Mucosa of gallbladder (tissue), 1 donor: Measurements from ENCODE around the gene PARVB. TPM values are rescaled to one million over a fixed set of nuclear protein-coding genes. Genes with fewer than 3 reads are reported as not detected.
"Not testable (repeated sequence)": the region's sequence is repeated elsewhere in the genome, so short reads cannot be mapped to it uniquely, and the experiment has no call there.

Experiments
- DNase-seq: peaks from one replicate; pipeline ENCODE4 v3.0.0-alpha.2; 2020; ENCODE audit warnings: low spot score
- total RNA-seq: library from RNA; stranded (reverse); gene quantifications from one replicate; pipeline ENCODE4 v1.2.1, GENCODE V29; 2021
- donor health status: DM: no; HTN: no; CAD: no.

Gene PARVB
- total RNA-seq, 1 donor from 2014 or later: 16.5 TPM

DNA sequence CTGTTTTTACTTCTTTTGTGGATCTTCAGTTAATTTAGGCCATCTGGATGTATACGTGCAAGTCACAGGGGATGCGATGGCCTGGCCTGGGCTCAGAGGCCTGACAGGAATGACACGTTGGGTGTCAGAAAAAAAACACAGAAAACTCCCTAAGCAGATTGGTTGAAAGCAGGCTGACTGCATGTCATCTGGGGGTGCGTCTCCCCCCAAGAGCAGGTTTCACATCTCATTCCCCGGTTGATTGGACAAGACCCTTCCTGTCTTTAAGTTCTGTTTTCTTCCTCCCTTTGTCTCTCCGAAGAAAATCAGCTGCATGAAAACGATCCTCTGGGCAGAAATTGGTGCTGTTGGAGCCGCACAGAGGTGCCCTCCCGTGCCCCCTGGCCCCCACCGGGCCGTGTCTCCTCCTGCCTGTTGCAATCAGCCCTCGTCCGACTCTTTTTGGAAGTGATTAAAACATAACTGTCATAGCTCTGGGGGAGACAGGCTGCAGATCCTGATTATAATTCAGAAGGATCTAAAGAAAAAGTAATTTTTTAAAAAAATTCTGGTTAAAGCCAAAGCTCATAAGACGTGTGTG, 84.8 kb downstream of the PARVB start:
- no peak for DNase-seq

DNA sequence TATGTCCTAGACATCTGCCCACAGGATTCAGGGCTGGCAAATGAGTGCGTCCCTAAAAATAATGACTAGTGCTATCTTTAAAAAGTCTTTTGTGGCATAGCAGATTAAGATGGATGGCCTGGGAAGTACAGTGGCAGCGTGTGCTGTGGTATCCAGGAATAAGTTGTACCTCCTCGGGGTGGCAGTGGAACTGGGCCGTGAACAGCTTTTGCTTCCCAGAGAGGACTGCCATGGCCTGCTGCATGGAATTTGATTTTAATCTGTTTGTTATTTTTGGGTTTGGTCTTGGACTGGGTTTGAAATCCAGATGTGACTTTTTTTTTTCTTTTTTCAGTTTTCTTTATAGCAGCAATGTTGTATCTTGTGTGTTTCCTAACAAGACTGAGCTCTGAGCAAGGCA, 85.3 kb downstream of the PARVB start:
- DNase-seq: no peak

DNA sequence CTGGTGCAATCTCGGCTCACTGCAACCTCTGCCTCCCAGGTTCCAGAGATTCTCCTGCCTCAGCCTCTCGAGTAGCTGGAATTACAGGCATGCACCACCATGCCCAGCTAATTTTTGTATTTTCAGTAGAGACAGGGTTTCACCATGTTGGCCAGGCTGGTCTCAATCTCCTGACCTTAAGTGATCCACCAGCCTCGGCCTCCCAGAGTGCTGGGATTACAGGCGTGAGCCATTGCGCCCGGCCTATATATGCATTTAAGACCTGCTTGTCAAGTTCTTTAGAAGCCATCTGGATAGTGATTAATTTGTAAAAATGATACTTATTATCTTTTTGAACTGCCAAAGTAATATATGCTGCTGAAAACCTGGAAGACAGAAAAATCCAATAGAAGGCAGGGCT, 86.6 kb downstream of the PARVB start:
- DNase-seq: not testable (repeated sequence)

DNA sequence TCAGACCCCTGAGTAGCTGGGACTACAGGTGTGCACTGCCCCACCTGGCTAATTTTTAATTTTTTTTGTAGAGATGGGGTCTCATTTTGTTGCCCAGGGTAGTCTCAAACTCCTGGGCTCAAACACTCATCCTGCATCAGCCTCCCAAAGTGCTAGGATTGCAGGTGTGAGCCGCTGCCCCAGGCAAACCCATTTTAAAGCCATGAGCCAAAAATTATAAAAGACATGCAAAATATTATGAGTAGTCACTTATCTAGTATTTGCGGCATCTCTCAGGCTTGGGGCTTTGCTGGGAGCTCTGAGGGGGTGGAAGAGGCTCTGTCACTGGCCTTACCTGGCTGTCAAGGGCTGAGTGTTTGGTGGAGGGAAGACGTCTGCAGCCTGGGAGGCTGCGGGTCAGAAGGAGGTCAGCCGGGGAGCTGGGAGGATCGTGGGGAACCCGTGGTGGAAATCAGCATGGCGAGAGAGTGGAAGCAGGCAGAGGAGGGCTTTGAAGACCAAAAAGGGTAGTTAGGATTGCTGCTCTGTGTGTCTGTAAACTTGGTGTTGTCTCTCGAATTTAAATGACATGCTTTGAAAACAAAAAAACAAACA, 87.6 kb downstream of the PARVB start:
- DNase-seq: no peak

DNA sequence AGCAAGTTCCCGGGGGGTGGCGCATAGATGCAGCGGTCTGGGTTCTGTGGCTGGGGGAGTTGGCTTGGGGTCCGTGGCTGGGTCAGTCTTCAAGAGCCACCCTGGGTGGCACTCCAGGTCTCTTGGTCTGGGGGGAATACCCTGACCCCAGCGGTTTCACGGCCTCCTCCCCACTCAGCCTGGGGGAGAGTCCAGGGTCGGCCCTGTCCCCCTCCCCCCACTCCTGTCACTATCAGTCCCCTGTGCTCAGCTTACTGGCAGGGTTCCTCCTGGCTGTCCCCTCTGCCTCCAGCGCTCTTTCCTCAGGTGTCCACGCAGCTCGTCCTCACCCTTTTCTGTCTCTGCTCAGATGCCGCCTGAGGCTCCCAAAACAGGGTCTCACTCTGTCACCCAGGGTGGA, 88.1 kb downstream of the PARVB start:
- DNase-seq: no peak

DNA sequence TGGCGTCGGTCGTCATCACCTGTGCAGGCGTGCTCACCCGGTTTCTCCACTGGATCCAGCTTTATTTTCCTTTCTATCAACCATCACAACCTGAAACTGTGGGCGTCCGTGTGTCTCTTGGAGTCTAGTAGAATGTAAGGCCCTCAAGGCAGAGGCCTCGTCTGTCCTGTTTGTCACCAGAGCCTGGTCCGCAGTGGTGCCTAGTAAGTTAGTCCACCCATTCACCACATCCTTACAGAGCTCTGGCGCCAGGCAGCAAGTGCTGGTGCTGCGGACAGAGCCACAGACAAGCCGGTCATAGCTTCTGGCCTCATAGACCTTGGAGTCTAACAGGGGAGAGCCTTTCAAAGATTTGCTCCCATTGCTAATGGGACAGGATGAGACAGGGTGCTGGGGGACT, 92.2 kb downstream of the PARVB start:
- DNase-seq: no peak

DNA sequence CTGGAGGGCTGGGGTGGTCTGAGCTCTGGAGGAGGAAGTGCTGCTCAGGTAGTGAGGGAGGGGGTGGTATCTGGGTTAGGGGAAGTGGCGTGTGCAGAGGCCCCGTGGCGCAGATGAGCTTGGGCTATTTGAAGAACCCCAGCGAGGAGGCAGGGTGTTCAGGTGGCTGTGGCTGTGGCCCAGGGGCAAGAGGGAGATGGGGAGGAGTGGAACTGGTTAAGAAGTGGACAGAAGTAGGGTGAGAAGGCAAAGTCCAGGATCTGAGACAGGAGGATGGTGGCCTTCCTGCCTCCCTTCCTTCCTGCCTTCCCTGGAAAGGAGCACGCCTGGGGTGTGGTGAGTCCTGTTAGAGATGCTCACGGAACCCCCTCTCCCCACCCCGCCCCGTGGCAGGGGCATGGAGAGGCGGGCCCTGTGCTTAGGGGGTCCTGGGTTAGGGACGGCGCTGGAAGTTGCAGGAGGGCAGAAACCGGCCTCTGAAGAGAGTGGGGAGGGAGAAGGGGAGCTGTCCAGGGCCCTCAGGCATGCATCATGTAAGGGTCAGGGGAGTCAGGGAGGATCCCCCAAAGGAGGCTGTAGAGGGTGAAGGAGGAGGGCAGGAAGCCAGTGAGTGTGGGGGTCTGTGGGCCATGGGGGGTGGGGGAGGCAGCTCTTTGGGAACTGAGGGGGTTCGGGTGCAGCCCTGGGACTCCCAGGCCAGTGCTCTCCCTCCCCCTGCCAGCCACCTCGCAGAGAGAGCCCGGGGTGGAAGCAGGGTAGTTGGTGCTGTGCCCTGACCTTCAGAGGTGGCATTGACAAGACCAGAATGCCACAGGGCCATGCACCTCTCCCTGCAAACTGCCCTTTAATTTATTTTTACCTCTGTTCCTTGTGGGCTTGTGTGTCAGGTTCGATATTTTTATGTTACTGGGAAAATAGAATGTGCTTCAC, 92.9 kb downstream of the PARVB start:
- no peak for DNase-seq

DNA sequence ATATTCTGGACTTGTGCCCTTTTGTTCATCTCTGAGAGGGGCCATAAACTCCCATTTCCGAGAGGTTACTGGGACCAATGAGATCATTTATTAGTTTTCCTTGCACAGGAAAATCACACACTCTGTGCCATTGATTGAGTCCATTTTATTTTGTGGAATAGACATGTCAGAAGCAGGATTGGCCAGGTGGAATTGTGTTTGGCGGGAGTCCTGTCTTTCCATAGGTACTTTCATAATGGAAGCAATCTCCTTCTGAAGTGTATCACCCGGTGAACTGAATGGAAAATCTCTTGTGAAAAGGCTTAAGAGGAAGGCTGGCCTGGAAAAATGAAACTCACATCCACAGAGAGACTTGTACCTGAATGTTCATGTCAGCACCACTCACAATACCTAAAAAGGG, 93.6 kb downstream of the PARVB start:
- no peak for DNase-seq

DNA sequence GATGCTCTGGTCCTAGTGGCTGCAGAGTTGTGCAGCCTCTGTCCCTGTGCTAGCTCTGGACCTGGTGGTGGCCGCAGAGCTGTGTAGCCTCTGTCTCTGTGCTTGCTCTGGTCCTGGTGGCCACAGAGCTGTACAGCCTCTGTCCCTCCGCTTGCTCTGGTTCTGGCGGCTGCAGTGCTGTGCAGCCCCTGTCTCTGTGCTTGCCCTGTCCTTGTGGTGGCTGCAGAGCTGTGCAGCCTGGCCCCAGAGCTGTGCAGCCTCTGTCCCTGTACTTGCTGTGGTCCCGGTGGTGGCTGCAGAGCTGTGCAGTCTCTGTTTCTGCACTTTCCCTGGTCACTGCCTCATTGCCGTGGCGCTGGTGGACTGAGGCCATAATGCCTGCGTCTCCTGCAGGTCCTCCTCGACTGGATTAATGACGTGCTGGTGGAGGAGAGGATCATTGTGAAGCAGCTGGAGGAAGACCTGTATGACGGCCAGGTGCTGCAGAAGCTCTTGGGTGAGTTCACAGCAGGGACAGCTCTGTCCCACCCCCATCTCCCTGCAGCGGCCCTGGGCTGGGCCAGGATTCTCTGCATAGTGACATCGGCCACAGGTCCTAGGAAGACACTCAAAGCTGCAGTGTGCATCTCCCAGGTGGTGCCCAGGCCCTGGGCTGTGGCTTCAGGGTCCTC, 94.7 kb downstream of the PARVB start:
- no peak for DNase-seq

DNA sequence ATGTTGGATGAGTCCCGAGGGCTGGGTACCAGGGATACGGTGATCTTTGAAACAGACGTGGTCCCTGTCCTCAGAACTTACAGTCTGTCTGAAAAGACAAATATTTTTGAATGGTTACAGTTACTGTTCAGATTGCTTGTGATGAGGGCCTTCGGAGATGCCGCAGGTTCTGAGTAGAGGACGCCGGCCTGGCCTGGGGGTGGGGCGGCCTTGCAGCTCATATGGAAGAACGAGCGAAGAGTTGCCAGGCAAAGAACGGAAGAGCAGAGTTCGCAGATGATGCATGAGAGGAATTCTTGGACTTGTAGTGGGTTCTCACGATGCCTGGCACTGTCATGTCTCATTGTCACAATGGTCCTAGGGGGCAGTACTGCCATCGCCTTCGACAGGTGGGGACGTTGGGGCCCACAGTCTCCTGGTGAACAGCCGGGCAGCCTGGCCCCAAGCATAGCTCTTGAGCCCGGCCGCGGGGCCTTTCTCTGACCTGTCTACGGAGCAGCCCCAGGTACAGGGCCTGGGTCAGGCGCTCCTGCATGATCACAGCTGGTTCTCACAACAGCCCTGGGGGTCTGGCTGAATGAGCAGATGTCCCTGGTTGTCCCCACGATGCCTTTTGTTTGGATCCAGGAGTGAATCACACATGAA, 95.7 kb downstream of the PARVB start:
- DNase-seq: no peak

DNA sequence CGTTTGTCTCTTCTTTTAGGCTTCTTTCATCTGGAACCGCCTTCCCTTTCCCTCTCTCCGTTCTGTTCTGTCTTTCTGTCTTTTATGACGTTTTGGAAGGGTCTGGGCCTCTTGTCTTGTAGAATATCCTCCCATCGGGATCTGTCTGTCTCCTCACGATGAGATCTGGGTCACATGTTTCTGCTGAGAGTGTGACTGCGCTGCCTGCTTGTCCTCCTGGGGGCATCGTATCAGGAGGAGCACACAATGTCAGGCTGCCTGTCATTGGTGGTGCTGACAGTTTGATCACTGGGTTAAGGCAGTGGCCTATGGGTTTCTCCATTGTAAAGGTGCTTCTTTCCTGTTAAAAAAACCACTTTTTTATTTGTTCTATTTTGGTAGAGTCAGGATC, 96.2 kb downstream of the PARVB start:
- DNase-seq: no peak

DNA sequence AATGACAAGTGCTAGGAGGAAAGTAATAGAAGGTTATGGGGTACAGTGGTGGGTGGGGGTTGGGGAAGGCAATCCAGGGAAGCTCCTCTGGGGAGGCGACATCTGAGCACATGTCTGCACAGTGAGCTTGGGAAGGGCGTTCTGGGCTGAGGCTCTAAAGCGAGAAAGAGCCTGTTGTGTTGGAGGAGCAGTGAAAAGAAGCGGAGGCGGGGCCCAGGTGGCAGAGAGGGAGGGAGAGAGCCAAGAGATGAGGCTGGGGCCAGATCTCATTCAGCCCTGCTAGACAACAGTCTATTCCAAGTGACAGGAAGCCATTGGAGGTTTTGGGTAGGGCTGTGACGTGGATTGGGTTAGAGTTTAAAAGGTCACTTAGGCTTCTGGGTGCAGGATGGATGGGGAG, 101.3 kb downstream of the PARVB start:
- no peak for DNase-seq

DNA sequence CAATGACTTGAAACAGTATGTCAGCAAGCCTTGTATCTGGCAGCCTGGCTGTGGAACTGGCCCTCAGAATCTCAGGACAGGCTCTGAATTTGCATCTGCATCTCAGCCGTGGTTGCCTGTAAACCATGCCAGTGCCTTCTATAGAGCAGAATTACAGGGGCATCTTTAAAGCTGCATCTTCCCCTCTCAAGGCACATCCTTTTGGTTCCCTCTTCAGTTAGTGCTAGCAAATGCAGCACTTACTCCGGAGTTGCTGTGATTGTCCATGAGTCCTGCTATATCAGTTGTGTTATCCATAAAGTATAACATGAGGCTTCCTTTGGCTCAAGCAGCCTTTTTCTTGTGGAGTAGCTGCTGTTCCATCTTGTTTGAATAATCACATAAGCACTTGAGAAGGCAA, 102.7 kb downstream of the PARVB start:
- no peak for DNase-seq

DNA sequence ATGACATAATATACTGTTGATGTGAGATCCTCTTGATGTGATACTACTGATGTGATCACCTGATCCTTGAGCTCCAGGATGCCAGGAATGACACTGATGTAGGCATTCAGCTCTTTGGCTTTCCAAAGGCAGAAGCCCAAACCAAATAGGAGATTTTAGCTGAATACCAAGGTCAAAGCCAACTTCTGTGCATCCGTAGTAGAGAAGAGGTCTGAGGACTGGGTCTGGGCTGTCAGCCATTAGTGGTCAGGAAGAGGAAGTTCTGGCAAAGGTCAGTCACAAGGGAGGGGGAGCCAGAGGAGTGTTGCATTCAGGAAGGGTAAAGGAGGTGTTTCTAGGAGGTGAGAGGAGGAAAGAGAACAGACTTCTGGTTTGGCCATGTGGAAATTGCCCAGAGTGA, 103.3 kb downstream of the PARVB start:
- DNase-seq: peak; percentile 21

DNA sequence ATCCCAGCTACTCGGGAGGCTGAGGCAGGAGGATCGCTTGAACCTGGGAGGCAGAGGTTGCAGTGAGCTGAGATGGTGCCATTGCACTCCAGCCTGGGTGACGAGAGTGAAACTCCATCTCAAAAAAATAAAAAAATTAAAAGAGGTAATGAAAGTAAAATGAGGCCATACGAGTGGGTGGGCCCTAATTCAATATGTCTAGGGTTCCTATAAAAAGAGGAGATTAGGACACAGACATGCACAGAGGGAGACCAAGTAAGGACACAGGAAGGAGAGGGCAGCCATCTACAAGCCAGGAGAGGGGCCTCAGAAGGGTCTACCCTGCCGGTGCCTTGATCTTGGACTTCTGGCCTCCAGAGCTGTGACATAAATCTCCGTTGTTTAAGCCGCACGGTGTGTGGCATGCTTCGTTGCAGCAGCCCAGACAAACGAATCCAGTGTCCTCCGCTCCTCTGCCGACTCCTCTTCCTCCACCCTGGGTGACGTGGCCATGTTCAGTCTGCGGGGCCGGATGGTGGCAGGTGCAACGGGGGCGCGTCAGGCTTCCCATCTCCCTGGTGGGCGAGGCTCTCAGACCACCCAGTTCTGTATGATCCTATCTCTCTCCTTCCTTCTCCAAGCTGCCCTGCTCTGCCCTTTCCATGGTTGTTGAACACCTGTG, 105.0 kb downstream of the PARVB start:
- no peak for DNase-seq

DNA sequence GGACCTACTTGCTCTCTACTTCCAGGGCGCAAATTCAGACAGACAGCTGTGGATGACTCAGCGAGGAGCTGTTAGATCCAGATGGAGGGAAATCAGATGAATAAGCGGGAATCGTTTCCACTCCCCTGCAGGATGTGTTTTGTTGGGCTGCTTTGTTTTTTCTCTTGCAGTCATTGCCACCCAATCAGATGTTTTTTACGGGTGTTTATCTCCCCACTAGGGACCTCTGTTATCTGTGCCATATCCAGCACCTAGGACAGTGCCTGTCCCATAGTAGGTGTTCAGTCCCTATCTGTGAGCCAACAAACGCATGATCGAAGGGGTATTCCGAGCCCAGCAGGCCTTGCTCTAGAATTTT, 105.5 kb downstream of the PARVB start:
- no peak for DNase-seq

DNA sequence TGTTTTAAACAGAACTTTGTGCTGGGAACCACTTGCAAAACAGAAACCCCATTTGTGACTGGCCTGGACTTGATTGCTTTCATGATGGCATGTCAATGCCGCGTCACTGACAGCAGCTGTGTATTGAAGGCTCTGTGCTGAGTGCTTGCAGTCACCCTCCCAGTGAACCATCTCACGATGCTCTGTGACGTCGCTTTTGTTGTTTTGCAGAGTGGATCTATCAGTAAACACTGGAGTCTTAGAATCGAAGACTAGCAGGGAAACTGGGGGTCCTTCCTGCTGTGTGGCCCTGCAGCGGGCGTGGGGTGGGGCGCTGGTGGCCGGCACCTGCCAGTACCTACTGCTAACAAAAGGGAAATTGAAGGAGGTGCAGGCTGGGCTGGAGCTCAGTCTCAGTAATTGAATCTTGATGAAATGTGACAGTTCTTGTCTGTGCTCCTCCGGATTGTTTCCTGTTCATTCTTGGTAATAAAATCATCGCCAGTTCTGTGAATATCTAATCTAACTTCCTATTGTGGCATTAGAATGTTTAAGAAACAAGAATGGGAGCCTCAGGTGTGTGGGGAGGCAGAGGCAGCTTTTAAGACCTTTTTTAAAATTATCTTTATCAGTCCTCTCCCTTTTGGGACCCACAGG, 106.1 kb downstream of the PARVB start:
- no peak for DNase-seq

DNA sequence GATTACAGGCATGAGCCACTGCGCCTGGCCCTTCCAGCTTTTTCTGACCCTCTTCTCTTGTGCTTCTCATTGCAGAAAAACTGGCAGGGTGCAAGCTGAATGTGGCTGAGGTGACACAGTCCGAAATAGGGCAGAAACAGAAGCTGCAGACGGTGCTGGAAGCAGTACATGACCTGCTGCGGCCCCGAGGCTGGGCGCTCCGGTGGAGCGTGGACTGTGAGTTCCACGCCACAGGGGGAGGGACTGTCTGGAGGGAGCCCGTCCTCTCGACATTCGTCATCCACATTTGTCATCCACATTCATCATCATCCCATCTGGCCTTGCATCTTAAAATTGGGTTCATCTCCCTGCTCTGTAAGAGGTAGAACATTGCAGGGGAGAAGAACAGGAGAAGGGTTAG, 107.3 kb downstream of the PARVB start:
- DNase-seq: no peak

DNA sequence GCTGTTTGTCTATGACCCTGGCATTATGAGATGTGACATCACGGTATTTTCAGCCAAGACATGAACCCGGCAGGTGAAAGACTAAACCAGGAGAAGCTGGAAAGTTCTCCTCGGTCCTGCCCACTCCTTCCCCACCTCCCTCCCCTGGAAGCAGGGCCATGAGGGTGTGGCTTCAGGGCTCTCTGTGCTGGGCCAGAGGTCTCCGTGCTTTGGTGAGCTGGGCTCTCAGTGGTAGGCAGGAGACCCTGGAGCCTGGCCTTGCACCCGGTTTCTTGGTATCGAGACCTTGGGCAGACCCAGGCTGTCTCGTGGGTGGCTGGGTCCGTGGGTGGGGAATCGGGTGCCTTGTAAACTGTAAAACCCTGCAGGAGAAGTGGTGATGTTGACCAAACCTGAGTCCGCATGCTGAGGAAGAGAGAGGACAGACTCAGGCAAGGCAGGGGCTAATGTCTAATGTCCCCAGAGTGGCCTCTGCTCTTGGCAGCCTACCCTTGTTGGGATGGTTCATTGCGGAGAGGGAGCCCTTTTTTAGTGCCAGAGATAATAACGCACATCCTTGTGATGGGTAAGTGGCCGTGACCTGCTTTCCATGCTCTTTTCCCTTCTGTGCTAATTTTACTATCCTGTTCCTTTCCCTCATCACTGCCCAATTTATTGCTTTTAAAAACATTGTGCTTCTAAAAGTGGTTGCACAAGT, 108.0 kb downstream of the PARVB start:
- no peak for DNase-seq

DNA sequence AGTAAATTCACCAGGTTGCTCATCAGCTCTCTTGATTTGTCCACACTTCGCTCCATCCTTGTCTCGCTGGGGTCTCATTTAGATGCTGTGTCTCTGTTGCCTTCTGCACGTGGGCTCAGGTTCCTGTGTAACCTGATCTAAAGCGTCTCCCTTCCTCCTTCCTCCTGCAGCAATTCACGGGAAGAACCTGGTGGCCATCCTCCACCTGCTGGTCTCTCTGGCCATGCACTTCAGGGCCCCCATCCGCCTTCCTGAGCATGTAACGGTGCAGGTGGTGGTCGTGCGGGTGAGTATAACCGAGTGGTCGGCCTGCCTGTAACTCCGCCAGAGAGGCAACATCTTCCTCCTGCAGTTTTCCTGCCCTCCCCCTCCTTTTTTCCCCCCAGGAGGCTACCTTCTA, 108.6 kb downstream of the PARVB start:
- DNase-seq: no peak

DNA sequence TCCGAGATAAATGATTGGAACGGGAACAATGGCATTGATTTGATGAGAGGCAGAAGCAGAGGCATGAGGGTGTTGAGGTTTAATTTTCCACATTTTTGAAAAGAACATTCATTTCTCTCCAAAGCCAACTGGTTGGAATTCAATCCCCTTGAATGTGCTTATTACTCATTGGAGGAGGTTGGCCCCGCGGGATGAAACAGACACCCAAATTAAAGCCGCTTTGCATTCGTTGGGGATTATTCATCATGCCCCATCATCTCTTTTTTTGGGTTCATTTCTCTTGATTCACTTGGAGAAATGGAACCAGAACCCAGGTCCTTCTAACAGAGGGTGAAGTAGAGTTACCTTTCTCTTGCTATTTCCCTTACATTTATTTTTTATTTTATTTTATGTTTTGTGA, 109.1 kb downstream of the PARVB start:
- no peak for DNase-seq
